Duodenal mucosa (tissue), 2 donors: ENCODE data around the gene ACAN.

Source experiments
- H3K27ac ChIP-seq: one replicate; pipeline ENCODE4 v1.7.0; 2013; ENCODE audit warnings: low read depth, low read length
- H3K27me3 ChIP-seq, 2 donors: one replicate each; pipeline ENCODE4 v1.7.0; 2013; ENCODE audit warnings: low read length in 2 of 2, control low read depth in 1 of 2; ENCODE audit not compliant: insufficient read depth in 2 of 2, control insufficient read depth in 1 of 2
- H3K36me3 ChIP-seq, 2 donors: one replicate each; pipeline ENCODE4 v1.7.0; 2013; ENCODE audit warnings: low read length in 2 of 2, control low read depth in 1 of 2; ENCODE audit not compliant: insufficient read depth in 2 of 2, control insufficient read depth in 1 of 2
- H3K4me1 ChIP-seq, 2 donors: one replicate each; pipeline ENCODE4 v1.7.0; 2013; ENCODE audit warnings: low read length in 2 of 2, control low read depth in 1 of 2; ENCODE audit not compliant: insufficient read depth in 2 of 2, control insufficient read depth in 1 of 2
- H3K4me3 ChIP-seq, 2 donors: one replicate each; pipeline ENCODE4 v1.7.0; 2013; ENCODE audit warnings: low read length in 2 of 2, low read depth in 1 of 2
- H3K9ac ChIP-seq, 2 donors: one replicate each; pipeline ENCODE4 v1.7.0; 2013; ENCODE audit warnings: low read length in 2 of 2, low read depth in 1 of 2
- H3K9me3 ChIP-seq, 2 donors: one replicate each; pipeline ENCODE4 v1.7.0; 2013; ENCODE audit warnings: low read length in 2 of 2, control low read depth in 1 of 2; ENCODE audit not compliant: control insufficient read depth in 1 of 2

Gene ACAN

GRCh38 chr15:88838667-88839066, 35.4 kb downstream of the ACAN start:
- Histone ChIP-seq H3K27ac (no peak overlapping the region), H3K9me3 (no peaks in the 10 kb centered on the region), H3K27me3 (no peaks in the 10 kb centered on the region), H3K36me3 (no peaks in the 10 kb centered on the region), H3K4me1 (no peaks in the 10 kb centered on the region), H3K4me3 (no peak overlapping the region), H3K9ac (no peak overlapping the region)

DNA sequence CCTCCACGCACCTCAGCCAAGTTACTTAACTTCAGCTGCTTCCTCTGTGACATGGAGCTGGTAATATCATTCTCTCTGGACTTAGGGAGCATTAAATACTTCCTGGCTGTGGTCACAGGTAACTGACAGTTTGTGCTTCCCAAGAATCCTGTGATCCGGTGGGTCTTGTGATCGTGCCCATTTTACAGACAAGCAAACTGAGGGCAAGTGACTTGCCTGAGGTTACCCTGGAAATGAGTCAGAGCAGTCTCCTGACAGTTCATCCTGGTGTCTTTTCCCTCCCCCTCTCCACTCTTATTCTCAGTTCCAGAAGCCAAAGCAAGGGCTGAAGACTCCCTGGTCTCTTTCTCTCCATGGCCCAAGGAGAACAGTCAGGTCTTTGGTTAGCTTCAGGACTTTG, 35.9 kb downstream of the ACAN start:
- H3K4me1 ChIP-seq = no peaks in the 10 kb centered on the region
- no peaks in the 10 kb centered on the region for H3K9me3 ChIP-seq
- no peaks in the 10 kb centered on the region for H3K27me3 ChIP-seq
- H3K9ac ChIP-seq = no peak overlapping the region
- H3K4me3 ChIP-seq = no peak overlapping the region
- H3K36me3 ChIP-seq = no peaks in the 10 kb centered on the region
- H3K27ac ChIP-seq = no peak overlapping the region

GRCh38 chr15:88839961-88840360, 36.7 kb downstream of the ACAN start:
- Histone ChIP-seq H3K4me3 (no peak overlapping the region), H3K27ac (no peak overlapping the region), H3K4me1 (no peaks in the 10 kb centered on the region), H3K27me3 (no peaks in the 10 kb centered on the region), H3K9ac (no peak overlapping the region), H3K36me3 (no peaks in the 10 kb centered on the region), H3K9me3 (no peaks in the 10 kb centered on the region)

DNA sequence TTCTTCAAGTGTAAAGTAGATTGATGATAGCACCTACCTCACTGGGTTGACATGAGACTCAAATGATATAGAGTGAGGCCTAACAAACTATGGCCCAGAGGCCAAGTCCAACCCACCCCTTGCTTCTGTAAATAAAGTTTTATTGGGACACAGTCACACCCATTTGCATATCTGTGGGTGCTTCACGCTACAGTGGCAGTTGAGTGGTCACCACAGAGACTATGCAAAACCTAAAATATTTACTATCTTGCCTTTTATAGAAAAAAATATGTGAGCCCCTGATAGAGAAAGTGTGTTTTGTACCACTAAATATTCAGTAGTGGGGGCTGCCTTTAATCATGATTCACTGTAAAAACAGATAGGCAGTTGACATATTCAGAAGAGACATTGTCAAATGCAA, 38.0 kb downstream of the ACAN start:
- Histone ChIP-seq H3K9me3 (no peaks in the 10 kb centered on the region), H3K4me1 (no peaks in the 10 kb centered on the region), H3K9ac (no peak overlapping the region), H3K36me3 (no peaks in the 10 kb centered on the region), H3K27me3 (no peaks in the 10 kb centered on the region), H3K4me3 (no peak overlapping the region), H3K27ac (no peak overlapping the region)

DNA sequence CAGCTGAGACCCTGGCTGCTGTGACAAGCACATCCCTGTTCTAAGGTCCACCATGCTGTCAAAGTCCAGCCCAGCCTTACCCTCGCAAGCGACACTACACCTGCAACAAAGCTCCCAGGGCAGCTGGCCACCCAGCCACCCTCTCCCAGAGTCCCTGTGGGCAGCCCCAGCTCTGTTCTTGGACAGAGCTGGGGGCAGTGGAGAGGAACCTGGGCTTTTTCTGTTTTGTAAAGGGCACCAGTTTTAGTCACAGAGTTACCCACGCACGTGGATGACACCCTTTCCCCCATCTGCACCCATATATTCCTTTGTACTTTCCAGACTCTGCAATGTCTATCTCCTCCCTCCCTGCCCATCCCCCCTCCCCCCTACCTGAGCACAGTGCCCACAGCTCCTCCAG, 38.9 kb downstream of the ACAN start:
- no peaks in the 10 kb centered on the region for H3K36me3 ChIP-seq
- no peak overlapping the region for H3K9ac ChIP-seq
- no peak overlapping the region for H3K27ac ChIP-seq
- no peaks in the 10 kb centered on the region for H3K4me1 ChIP-seq
- H3K9me3 ChIP-seq = no peaks in the 10 kb centered on the region
- no peak overlapping the region for H3K4me3 ChIP-seq
- no peaks in the 10 kb centered on the region for H3K27me3 ChIP-seq

- no peak overlapping the region for H3K27ac ChIP-seq
- no peaks in the 10 kb centered on the region for H3K36me3 ChIP-seq
- H3K4me1 ChIP-seq = no peaks in the 10 kb centered on the region
- no peak overlapping the region for H3K9ac ChIP-seq
- no peaks in the 10 kb centered on the region for H3K27me3 ChIP-seq
- no peaks in the 10 kb centered on the region for H3K9me3 ChIP-seq
- no peak overlapping the region for H3K4me3 ChIP-seq
Measured at GRCh38 chr15:88843334-88843733, 40.1 kb downstream of the ACAN start.

GRCh38 chr15:88844749-88845386, 41.6 kb downstream of the ACAN start:
- Histone ChIP-seq H3K36me3 (no peaks in the 10 kb centered on the region), H3K9ac (no peak overlapping the region), H3K4me1 (no peaks in the 10 kb centered on the region), H3K27ac (no peak overlapping the region), H3K27me3 (no peaks in the 10 kb centered on the region), H3K4me3 (no peak overlapping the region), H3K9me3 (no peaks in the 10 kb centered on the region)

DNA sequence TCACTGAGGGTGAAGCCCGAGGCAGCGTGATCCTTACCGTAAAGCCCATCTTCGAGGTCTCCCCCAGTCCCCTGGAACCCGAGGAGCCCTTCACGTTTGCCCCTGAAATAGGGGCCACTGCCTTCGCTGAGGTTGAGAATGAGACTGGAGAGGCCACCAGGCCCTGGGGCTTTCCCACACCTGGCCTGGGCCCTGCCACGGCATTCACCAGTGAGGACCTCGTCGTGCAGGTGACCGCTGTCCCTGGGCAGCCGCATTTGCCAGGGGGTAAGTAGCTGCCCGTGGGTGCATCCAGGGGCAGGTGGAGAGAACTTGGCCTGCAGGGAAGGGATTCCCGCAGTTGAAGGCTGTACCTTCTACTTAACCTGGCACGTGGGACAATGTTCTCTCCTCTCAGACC, 42.4 kb downstream of the ACAN start:
- Histone ChIP-seq H3K9me3 (no peaks in the 10 kb centered on the region), H3K4me3 (no peak overlapping the region), H3K27ac (no peak overlapping the region), H3K27me3 (no peaks in the 10 kb centered on the region), H3K4me1 (no peaks in the 10 kb centered on the region), H3K36me3 (no peaks in the 10 kb centered on the region), H3K9ac (no peak overlapping the region)

DNA sequence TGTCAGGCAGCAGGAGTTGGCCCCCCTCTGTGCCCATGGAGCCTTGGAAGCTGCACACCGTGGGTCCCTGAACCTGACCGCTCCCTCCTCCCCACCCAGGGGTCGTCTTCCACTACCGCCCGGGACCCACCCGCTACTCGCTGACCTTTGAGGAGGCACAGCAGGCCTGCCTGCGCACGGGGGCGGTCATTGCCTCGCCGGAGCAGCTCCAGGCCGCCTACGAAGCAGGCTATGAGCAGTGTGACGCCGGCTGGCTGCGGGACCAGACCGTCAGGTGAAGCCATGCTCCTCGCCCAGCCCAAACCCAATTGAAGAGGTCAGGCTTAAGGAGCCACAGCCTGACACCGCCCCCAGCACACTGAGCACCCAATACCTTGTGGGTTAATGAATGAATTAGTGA, 43.9 kb downstream of the ACAN start:
- Histone ChIP-seq H3K4me3 (no peak overlapping the region), H3K27ac (no peak overlapping the region), H3K9ac (no peak overlapping the region), H3K36me3 (no peaks in the 10 kb centered on the region), H3K9me3 (no peaks in the 10 kb centered on the region), H3K4me1 (no peaks in the 10 kb centered on the region), H3K27me3 (no peaks in the 10 kb centered on the region)

GRCh38 chr15:88848203-88848602, 45.0 kb downstream of the ACAN start:
- Histone ChIP-seq H3K36me3 (no peaks in the 10 kb centered on the region), H3K27ac (no peak overlapping the region), H3K4me1 (no peaks in the 10 kb centered on the region), H3K4me3 (no peak overlapping the region), H3K9me3 (no peaks in the 10 kb centered on the region), H3K27me3 (peaks cover 0 to 4% of the 10 kb centered on the region in 2 donors), H3K9ac (no peak overlapping the region)
